GM12878 (cell line): ENCODE results near the gene HOOK2. TPM values are rescaled to one million over a fixed set of nuclear protein-coding genes. Genes with fewer than 3 reads are reported as not detected.

Experiments used
- CHD4 ChIP-seq: fragments of 200-600 bp; sonication (generic); IDR thresholded peaks from 2 replicates; pipeline ENCODE4 v1.6.1; 2016; ENCODE audit warnings: mild to moderate bottlenecking
- FOS ChIP-seq: IDR thresholded peaks from 3 replicates; pipeline ENCODE4 v1.6.1; 2011; ENCODE audit warnings: borderline replicate concordance; ENCODE audit not compliant: insufficient read length; ENCODE audit errors: extremely low read depth
- GATAD2B ChIP-seq: fragments of 450-650 bp; conservative IDR thresholded peaks from 2 replicates; pipeline ENCODE4 v1.6.1; 2017; ENCODE audit warnings: low read depth, mild to moderate bottlenecking, moderate library complexity
- HCFC1 ChIP-seq: fragments of 150-350 bp; IDR thresholded peaks from 2 replicates; pipeline ENCODE4 v1.6.1; 2014; ENCODE audit warnings: low read length
- IKZF2 ChIP-seq, 2 experiments: fragments of 450-650 bp; IDR thresholded peaks; 2 replicates each; pipeline ENCODE4 v1.6.1; 2017; ENCODE audit warnings: mild to moderate bottlenecking in 2 of 2, moderate library complexity in 2 of 2
- JUND ChIP-seq: IDR thresholded peaks from 2 replicates; pipeline ENCODE4 v1.6.1; 2012; ENCODE audit warnings: low read depth, mild to moderate bottlenecking, low read length, improper control_type of control experiment, moderate library complexity
- NBN ChIP-seq: fragments of 450-650 bp; IDR thresholded peaks from 2 replicates; pipeline ENCODE4 v1.6.1; 2016
- PAX8 ChIP-seq: fragments of 450-650 bp; IDR thresholded peaks from 2 replicates; pipeline ENCODE4 v1.6.1; 2017; ENCODE audit warnings: mild to moderate bottlenecking, moderate library complexity
- RFX5 ChIP-seq: IDR thresholded peaks from 2 replicates; pipeline ENCODE4 v1.6.1; 2011; ENCODE audit warnings: low read depth, low read length, improper control_type of control experiment
- SMAD5 ChIP-seq: IDR thresholded peaks from 2 replicates; pipeline ENCODE4 v1.6.1; 2016; ENCODE audit warnings: antibody characterized with exemption, low read depth
- SRF ChIP-seq, 2 experiments: IDR thresholded peaks; 2 replicates each; pipeline ENCODE4 v1.6.1; 2011; ENCODE audit warnings: low read depth in 2 of 2, low read length in 2 of 2, mild to moderate bottlenecking in 1 of 2, moderate library complexity in 1 of 2
- ZNF274 ChIP-seq: IDR thresholded peaks from one replicate; pipeline ENCODE4 v1.8.0; 2011; ENCODE audit not compliant: insufficient read length, insufficient read depth
- polyA plus RNA-seq, 11 experiments: library from polyadenylated mRNA; depleted of rRNA in 4 of 11; unstranded in 6 of 11; stranded (reverse) in 5 of 11; fragments of >200 nt; fragmentation: Nextera tagmentation in 4 of 11; fragmentation: Illumina TruSeq in 1 of 11; extraction: Ambion mirVana in 4 of 11; extraction: Trizol in 1 of 11; gene quantifications; 1 replicate in 1 of 11; 2 replicates in 10 of 11; pipeline versions ENCODE4 v1.2.1 to v1.2.3, GENCODE V29; 2011 to 2016; ENCODE audit warnings: inconsistent platforms in 2 of 11, missing spikeins in 2 of 11, low read depth in 1 of 11
- total RNA-seq, 4 experiments: library from RNA; depleted of rRNA in 3 of 4; stranded (reverse); fragments of >200 nt in 3 of 4; fragmentation: Illumina TruSeq in 1 of 4; extraction: Trizol in 1 of 4; gene quantifications; 2 replicates each; pipeline versions ENCODE4 v1.2.1 to v1.2.3, GENCODE V29; 2013 to 2021
- TF ChIP-seq, protein P1 (sequence below): fragments of 150-350 bp; IDR thresholded peaks from 2 replicates; pipeline ENCODE4 v1.6.1; 2014; ENCODE audit warnings: mild to moderate bottlenecking, low read depth, low read length
- TF ChIP-seq, protein P2 (sequence below): IDR thresholded peaks from 2 replicates; pipeline ENCODE4 v1.6.1; 2012; ENCODE audit warnings: low read depth, low read length, improper control_type of control experiment
- TF ChIP-seq, protein P3 (sequence below): fragments of 450-650 bp; IDR thresholded peaks from 2 replicates; pipeline ENCODE4 v1.6.1; 2017; ENCODE audit warnings: mild to moderate bottlenecking
- TF ChIP-seq, protein P4 (sequence below): fragments of 450-650 bp; conservative IDR thresholded peaks from 2 replicates; pipeline ENCODE4 v1.6.1; 2017; ENCODE audit warnings: mild to moderate bottlenecking, moderate library complexity
- TF ChIP-seq, protein P5 (sequence below): IDR thresholded peaks from 2 replicates; pipeline ENCODE4 v1.6.1; 2011; ENCODE audit warnings: low read depth, mild to moderate bottlenecking, low read length, moderate library complexity, borderline replicate concordance; ENCODE audit errors: extremely low read depth
- TF ChIP-seq, protein P6 (sequence below): IDR thresholded peaks from 2 replicates; pipeline ENCODE4 v1.6.1; 2012; ENCODE audit warnings: mild to moderate bottlenecking, low read depth, low read length

Gene HOOK2
- total and polyA plus RNA-seq, 10 of the 15 experiments (the other 5 are each of a cell fraction or from before 2014, with no cell fraction given) = 1.5 to 9.6 (median 6.2) TPM

DNA sequence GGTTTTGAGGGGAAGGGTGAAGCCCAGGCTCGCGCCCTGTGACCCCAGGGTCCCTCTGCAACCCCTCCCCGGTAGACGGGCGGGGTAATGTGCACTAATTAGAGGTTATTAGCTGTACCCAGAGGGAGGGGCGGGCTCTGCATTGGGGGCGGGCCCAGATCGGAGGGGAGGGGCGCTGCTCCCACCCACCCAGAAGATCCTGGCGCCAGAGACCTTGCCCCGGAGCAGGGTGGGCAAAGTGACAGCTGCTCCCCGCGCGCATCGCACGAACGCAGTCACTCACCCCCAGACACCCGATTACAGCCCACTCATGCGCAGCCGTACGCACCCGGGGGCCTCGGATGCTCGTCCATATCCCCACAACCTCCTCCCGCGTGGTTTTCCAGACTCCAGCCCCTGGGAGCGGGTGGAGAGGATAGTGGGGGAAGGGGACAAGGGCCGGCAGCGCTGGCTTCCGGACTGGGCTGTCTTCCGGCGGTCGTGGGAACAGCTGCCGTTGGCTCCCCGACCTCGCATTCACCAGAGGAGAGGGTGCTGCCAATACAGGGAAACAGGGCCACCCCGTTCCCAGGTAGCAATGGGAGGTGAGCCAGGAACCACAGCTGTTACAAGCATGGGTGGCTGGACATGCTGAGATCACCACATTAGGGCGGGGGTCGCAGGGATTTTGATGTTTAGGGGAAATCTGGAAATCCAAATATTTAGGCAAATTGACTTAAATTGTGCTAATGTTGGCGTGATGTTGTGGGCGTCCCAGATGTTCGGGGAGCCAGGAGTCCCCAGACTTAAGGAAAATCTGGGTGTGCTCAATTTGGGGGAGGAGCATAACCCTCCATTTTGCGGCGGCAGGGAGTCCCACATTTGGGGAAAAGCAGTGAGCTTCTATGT is 2.9 kb upstream of the HOOK2 start (continued):
- TF ChIP-seq, protein P1, sequence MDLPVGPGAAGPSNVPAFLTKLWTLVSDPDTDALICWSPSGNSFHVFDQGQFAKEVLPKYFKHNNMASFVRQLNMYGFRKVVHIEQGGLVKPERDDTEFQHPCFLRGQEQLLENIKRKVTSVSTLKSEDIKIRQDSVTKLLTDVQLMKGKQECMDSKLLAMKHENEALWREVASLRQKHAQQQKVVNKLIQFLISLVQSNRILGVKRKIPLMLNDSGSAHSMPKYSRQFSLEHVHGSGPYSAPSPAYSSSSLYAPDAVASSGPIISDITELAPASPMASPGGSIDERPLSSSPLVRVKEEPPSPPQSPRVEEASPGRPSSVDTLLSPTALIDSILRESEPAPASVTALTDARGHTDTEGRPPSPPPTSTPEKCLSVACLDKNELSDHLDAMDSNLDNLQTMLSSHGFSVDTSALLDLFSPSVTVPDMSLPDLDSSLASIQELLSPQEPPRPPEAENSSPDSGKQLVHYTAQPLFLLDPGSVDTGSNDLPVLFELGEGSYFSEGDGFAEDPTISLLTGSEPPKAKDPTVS = no peak
- TF ChIP-seq, protein P2, sequence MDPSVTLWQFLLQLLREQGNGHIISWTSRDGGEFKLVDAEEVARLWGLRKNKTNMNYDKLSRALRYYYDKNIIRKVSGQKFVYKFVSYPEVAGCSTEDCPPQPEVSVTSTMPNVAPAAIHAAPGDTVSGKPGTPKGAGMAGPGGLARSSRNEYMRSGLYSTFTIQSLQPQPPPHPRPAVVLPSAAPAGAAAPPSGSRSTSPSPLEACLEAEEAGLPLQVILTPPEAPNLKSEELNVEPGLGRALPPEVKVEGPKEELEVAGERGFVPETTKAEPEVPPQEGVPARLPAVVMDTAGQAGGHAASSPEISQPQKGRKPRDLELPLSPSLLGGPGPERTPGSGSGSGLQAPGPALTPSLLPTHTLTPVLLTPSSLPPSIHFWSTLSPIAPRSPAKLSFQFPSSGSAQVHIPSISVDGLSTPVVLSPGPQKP = peak; percentile 64; the same call in 1 of the 2 replicates
- TF ChIP-seq HCFC1 = no peak
- TF ChIP-seq, protein P3, sequence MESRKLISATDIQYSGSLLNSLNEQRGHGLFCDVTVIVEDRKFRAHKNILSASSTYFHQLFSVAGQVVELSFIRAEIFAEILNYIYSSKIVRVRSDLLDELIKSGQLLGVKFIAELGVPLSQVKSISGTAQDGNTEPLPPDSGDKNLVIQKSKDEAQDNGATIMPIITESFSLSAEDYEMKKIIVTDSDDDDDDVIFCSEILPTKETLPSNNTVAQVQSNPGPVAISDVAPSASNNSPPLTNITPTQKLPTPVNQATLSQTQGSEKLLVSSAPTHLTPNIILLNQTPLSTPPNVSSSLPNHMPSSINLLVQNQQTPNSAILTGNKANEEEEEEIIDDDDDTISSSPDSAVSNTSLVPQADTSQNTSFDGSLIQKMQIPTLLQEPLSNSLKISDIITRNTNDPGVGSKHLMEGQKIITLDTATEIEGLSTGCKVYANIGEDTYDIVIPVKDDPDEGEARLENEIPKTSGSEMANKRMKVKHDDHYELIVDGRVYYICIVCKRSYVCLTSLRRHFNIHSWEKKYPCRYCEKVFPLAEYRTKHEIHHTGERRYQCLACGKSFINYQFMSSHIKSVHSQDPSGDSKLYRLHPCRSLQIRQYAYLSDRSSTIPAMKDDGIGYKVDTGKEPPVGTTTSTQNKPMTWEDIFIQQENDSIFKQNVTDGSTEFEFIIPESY = no peak
- TF ChIP-seq SRF (IDR thresholded peaks at IDR 0.05; ENCODE audit: low read depth in 2 of 2, low read length in 2 of 2) = no peak
- TF ChIP-seq GATAD2B = peak; percentile 78
- TF ChIP-seq ZNF274 = no peak
- TF ChIP-seq SMAD5 = peak; percentile 36; the same call in 1 of the 2 replicates
- no peak for TF ChIP-seq FOS
- TF ChIP-seq IKZF2 (IDR thresholded peaks at IDR 0.05) = peak; percentile 87 to 90
- TF ChIP-seq PAX8 = 0 out of 2 replicates have a peak, but pooled peaks have one; percentile 21
- TF ChIP-seq JUND = no peak
- no peak for TF ChIP-seq RFX5
- peak; percentile 44; the same call in 1 of the 2 replicates for TF ChIP-seq NBN
- no peak for TF ChIP-seq CHD4
- TF ChIP-seq, protein P4, sequence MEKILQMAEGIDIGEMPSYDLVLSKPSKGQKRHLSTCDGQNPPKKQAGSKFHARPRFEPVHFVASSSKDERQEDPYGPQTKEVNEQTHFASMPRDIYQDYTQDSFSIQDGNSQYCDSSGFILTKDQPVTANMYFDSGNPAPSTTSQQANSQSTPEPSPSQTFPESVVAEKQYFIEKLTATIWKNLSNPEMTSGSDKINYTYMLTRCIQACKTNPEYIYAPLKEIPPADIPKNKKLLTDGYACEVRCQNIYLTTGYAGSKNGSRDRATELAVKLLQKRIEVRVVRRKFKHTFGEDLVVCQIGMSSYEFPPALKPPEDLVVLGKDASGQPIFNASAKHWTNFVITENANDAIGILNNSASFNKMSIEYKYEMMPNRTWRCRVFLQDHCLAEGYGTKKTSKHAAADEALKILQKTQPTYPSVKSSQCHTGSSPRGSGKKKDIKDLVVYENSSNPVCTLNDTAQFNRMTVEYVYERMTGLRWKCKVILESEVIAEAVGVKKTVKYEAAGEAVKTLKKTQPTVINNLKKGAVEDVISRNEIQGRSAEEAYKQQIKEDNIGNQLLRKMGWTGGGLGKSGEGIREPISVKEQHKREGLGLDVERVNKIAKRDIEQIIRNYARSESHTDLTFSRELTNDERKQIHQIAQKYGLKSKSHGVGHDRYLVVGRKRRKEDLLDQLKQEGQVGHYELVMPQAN = peak; percentile 31
- TF ChIP-seq, protein P5, sequence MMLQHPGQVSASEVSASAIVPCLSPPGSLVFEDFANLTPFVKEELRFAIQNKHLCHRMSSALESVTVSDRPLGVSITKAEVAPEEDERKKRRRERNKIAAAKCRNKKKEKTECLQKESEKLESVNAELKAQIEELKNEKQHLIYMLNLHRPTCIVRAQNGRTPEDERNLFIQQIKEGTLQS = no peak
- TF ChIP-seq, protein P6, sequence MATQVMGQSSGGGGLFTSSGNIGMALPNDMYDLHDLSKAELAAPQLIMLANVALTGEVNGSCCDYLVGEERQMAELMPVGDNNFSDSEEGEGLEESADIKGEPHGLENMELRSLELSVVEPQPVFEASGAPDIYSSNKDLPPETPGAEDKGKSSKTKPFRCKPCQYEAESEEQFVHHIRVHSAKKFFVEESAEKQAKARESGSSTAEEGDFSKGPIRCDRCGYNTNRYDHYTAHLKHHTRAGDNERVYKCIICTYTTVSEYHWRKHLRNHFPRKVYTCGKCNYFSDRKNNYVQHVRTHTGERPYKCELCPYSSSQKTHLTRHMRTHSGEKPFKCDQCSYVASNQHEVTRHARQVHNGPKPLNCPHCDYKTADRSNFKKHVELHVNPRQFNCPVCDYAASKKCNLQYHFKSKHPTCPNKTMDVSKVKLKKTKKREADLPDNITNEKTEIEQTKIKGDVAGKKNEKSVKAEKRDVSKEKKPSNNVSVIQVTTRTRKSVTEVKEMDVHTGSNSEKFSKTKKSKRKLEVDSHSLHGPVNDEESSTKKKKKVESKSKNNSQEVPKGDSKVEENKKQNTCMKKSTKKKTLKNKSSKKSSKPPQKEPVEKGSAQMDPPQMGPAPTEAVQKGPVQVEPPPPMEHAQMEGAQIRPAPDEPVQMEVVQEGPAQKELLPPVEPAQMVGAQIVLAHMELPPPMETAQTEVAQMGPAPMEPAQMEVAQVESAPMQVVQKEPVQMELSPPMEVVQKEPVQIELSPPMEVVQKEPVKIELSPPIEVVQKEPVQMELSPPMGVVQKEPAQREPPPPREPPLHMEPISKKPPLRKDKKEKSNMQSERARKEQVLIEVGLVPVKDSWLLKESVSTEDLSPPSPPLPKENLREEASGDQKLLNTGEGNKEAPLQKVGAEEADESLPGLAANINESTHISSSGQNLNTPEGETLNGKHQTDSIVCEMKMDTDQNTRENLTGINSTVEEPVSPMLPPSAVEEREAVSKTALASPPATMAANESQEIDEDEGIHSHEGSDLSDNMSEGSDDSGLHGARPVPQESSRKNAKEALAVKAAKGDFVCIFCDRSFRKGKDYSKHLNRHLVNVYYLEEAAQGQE = no peak
